HG02588 (cell line): ENCODE measurements around the gene SNX25.
"Not testable (repeated sequence)": the region's sequence is repeated elsewhere in the genome, so short reads cannot be mapped to it uniquely, and the experiment has no call there.

Source experiments
- ATAC-seq: cut with Tn5 transposase; IDR thresholded peaks from one replicate; pipeline ENCODE4 v1.9.1; 2021; ENCODE audit warnings: mild to moderate bottlenecking, moderate library complexity; ENCODE audit not compliant: unreplicated experiment

SNX25 gene

DNA sequence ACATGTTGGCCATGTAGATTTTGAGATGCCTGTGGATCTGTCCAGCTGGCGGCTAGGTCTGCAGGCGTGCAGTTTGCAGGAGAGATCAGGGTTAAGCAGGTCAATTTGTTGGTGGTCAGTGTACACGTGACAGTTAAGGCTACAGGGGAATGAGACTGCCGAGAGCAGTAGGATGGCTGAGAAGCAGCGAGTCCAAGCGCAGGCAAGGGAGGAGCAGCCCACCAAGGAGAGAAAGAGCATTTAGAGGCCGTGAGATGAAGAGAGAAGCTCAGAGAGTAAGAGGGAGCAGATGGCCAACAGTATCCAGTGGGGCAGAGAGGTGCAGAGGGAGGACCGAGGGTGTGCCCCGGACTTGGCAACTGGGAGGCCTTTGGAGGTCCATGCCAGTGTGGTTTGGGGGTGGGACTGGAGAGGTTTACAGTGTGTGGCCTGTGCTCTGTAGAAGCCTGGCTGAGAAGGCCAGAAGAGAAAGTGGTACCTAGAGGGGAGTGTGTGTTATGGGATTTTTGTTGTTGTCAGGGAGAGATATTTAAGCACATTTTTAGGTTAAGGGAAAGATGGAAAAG, 18.4 kb downstream of the SNX25 start:
- ATAC-seq = no peak

DNA sequence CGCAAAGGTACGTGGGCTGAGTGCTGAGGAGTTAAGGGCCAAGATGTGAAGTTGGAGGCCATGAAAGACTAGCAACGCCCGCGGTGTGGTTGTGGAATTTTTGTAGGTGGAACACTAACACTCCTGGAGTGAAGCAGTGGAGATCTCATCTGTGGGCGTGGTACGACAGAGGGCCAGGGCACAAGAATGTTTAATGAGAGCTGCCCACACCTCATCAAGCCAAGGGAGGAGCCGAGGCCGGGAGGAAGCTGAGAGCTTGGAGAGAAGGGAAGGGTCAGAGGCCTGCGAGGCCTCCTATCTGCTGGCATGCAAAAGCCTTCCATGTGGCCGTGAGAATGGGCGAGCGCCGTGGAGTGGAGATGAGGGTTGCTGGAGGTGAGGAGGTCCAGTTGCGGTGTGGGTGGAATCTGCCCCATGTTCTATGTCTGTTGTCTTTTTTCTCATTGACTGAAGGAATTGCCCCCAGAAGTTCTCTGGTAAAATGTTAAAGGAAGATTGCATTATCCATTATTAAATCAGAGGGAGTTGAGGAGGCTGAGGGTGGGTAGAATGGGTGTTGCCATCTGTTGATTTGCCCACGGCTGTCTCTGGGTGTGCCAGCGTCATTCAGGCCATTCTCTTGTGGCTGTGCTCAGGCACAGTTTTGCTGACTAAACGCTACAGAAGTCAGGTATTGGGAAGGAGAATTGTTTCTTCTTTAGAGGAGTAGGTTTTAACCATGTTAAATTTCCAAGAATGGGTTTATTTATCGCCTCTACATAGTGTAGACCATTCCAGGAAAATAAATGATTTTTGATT, 19.8 kb downstream of the SNX25 start:
- no peak for ATAC-seq

DNA sequence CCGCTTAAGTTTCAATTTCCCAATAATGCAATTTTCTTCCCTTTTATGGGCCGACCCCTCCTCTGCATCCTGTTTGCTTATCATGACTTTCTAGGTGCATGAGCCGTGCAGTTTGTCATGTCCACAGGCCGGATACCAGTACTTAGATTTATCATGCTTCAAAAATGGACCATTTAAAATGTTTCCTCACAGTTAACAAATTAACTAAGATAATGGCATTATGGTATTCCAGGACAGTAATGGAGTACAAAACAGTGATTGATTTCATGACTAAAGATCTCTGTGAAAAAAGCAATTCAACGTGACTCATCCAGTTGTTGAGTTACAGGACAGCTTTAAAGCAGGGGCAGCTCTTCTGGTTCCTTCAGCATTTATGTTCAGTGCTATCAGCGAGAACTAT, 23.0 kb downstream of the SNX25 start:
- no peak for ATAC-seq

DNA sequence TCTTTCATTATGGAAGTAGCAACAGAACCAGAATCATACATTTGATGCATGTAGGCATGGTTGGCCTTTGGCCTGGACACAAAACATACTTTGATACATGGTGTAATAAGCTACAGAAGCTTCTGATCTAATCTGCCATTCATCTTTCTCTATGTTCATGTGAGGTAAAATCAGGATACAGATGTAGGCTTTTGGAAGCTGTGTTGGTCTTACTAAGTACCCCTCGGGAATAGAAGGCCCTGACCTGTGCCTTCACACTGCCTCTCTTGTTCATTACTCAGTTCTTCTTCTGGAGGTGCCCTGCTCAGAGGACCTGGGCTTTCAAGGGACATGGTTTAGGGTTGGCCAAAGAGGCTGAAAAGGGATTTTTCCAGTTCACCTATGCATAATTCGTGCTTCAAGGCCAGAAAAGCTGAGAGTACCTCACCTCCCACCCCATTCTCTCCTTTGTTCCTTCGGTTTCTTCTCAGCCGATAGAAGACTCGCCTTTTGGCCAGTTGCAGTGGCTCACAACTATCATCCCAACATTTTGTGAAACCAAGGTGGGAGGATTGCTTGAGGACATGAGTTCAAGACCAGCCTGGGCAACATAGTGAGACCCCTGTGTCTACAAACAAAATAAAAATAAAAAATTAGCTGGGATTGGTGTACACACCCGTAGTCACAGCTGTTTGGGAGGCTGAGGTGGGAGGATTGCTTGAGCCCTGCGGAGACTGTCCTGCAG, 25.9 kb downstream of the SNX25 start:
- no peak for ATAC-seq

DNA sequence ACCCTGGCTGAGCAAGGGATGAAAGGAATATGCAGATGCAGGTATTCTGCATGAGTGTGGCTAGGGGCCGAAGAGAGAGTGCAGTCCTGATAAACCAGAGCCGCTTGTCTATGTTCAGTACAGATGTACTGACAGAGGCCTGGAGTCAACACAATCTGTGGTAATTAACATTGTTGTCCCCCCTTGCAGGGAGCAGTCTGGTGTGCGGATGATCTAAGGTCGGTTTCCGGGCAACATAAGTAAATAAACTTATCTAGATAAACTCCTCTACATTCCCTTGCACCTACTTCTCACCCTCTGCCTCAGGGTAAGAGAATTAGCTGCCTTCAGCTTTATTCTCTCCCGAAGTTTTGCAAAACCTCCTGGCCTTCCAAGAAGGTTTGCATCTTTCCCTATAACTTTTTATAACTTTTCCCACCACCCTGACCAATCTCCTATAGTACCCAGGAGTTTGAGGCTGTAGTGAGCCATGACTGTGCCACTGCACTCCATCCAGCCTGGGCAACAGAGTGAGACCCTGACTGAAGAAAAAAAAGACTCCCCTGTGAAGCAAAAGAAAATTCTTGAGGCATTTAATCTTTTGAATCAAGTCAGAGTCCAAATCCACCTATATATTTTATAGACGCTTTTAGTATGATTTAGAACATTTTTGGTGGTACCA, 26.6 kb downstream of the SNX25 start:
- no peak for ATAC-seq

DNA sequence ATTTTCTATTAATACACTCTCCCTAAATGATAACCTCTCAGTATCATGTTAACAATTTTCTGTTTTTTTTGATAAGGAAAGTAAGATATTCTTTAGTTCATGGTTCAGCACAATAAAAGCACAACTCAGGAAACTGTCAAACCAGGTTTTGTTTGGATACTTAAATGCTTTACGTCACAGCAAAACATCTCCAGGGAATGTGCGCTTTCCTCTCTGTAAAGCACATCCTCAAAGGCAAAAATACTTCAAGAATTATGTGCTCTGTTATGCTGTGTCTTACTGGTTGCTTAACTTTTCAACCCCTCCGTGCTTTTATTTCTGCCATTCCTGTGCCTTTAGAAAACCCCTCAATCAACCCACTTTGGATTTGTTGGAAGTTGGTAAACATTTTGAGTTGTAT, 27.8 kb downstream of the SNX25 start:
- no peak for ATAC-seq

DNA sequence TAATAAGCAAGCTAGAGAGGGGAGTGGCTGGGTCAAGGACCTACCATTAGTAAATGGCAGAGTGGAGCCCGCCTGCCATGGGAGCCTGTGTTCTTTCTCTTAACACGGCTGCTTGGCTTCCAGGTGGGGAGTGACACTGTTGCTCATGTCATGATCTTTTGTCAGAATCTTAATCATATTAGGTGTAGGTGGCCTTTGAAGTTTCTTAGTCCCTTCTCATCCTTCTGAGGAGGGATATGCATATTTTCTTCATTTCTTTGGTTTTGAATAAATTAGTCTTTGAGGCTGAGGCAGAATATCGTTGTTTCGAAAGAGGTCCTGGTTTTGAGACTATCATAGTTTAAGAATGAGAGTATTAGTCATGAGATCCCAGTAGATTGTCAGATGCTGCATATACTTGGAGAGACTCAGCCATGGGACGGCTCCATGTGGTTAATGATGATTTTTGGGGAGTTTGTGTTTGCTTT, 28.9 kb downstream of the SNX25 start:
- ATAC-seq = no peak

DNA sequence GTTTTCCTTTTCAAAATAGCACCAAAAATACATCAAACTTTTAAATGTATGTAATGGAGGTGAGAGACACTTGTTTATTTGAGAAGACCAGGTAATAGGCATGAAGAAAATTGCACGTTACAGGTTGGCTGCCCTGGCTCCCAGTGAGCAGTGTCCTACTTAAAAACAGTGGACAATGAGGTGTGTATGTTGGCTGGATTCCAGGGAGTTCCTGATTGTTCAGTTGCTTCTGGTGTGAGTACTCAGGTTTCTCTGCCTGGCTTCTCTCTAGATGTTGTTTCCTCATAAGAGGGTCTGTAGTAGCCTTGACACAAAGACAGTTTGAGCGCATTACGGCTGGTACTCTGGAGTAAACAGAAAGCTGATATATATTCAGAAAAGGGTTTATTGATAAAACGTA, 29.4 kb downstream of the SNX25 start:
- no peak for ATAC-seq

DNA sequence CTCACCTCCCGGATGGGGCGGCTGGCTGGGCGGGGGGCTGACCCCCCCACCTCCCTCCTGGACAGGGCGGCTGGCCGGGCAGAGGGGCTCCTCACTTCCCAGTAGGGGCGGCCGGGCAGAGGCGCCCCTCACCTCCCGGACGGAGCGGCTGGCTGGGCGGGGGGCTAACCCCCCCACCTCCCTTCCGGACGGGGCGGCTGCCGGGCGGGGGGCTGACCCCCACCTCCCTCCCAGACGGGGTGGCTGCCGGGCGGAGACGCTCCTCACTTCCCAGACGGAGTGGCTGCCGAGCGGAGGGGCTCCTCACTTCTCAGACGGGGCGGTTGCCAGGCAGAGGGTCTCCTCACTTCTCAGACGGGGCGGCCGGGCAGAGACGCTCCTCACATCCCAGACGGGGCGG, 31.1 kb downstream of the SNX25 start:
- not testable (repeated sequence) for ATAC-seq

DNA sequence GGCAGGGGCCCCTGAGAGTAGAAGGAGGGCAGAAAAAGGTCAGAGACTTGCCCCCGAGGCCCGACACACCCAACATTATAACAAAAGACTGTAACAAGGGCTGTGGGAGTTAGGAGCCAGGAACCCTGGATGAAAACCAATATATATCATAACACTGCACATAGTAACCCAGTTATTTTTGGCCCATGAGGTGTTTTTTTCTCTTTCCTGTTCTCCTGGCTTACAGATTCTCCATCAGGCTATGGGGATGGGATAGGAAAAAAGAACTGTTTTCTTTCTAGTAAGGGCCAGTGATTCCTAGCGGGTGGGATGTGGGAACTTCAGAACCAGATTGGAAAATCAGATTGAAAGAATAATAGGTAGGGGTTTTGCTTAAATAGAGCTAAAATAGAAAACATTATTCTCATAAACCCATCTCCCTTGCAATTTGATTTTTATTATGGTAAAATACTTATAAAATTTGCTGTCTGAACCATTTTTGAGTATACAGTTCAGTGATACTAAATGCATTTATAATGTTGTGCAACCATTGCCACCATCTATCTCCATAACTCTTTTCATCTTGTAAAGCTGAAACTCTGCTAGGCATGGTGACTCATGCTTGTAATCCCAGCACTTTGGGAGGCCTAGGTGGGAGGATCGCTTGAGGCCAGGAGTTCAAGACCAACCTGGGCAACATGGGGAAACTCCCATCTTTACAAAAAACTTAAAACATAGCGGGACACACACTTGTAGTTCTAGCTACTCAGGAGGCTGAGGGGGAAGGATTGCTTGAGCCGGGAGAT, 33.5 kb downstream of the SNX25 start:
- no peak for ATAC-seq

DNA sequence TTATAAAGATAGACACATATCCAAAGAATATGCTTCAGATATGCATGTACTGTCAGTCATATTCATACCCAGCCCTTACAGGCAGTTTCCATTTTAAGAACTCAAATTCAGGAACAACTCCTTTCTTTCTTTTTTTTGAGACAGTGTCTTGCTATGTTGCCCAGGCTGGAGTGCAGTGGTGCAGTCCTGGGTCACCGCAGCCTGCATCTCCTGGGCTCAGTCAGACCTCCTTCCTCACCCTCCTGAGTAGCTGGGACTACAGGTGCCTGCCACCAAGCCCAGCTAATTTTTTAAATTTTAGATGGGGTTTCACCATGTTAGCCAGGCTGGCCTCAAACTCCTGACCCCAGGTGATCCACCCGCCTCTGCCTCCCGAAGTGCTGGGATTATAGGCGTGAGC, 34.5 kb downstream of the SNX25 start:
- no peak for ATAC-seq

DNA sequence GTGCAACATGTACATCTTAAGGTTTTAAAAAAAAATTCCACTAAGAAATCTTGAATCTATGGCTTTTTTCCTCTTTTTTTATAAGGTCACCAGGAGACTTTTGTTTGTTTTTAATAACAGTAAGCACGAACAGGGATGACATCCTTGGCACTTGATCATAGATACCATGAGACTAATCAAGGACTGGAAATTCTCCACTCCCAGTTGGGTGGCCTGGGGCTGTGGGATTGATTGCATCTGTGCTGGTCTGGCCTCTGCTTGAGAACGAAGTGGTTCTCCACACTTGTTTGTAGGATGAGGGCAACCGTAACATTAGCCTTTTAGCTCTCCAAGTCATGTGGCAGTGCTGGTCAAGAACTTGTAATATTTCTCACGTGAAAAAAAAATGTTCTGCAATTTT, 35.4 kb downstream of the SNX25 start:
- no peak for ATAC-seq

DNA sequence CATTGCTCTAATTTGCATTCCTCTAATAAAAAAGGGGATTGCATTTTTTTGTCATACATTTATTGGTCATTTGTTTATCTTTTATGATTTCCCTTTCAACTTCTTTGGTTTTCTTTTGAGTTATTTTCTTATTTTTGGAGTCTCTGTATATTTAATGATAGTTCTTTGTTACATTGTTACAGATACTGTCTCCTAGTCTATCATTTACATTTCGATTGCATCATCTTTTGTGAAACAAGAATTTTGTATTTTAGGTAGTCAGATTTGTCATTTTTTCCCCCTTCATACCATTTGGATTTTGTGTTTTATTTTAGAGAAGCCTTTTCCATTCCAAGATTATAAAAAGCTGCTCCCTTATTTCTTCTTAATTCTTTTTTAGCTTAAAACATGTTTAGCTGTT, 37.1 kb downstream of the SNX25 start:
- ATAC-seq = no peak

DNA sequence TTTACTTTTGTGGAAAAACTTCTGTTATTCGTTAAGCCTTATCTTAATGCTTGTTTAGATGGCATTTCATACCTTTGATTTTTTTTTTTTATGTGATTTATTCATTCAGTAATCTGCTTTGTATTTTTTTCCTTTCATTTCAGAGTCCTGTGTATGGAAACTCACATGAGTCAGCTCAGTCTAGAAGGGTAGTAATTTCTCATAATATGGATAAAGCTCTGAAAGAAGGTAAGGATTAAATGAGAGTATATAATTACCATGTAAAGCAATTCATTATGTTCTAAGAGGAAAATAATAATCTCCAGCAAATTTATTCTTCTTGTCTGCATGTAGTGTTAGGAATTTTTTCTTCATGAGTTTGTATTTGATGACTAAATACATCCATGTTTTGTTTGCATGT, 37.8 kb downstream of the SNX25 start:
- ATAC-seq = no peak

DNA sequence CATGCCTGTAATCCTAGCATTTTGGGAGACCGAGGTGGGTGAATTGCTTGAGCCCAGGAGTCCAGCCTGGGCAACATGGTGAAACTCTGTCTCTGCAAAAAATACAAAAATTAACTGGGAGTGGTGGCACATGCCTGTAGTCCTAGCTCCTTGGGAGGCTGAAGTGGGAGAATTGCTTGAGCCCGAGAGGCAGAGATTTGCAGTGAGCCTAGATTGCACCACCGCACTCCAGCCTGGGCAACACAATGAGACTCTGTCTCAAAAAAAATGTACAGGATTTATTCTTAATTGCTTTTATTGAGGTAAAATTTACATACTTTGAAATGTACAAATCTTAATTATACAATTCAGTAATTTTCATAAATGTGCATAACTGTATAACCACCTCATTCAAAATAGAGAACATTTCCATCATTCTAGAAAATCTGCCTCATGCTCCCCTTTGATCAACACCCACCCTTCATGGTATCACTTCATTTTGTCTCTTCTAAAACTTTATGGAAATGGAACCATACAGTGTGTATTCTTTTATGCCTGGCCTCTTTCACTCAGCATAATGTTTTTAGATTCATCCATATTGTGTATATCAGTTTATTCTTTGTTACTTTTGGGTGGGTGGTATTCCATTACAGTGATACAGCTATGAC, 39.1 kb downstream of the SNX25 start:
- no peak for ATAC-seq

DNA sequence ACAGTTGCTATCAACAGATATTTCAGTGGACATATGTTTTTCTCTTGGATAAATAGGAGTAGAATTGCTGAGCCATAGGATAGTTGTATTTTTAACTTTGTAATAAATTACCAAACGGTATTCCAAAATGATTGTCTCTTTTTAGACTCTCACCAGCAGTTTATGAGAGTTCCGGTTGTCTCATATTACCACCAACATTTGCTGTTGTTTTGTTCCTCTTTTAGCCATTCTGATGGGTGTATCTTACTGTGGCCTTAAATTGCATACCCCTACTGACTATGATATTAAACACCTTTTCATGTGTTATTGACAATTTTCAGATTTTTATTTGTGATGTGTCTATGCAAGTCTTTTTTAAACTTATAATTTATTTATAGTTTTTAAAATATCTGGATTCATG, 39.7 kb downstream of the SNX25 start:
- ATAC-seq = no peak

DNA sequence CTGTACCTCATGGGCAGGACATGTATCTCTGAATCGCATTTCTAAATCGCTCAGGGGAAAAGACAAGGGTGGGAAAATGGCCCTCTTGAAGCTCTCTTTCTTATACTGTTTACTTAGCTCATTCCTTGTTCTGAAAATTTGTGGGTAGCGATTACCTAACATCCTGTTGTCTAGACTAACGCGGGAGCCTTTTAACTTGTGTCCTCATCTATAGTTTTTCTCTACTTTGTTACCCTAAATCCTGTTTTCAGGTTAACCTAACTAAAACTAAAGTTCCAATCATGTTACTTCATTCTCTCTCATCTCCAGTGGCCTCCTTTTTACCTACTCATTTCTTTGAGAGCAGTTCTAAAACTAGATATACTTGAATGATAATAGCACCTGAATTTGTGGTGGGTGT, 45.0 kb downstream of the SNX25 start:
- no peak for ATAC-seq

DNA sequence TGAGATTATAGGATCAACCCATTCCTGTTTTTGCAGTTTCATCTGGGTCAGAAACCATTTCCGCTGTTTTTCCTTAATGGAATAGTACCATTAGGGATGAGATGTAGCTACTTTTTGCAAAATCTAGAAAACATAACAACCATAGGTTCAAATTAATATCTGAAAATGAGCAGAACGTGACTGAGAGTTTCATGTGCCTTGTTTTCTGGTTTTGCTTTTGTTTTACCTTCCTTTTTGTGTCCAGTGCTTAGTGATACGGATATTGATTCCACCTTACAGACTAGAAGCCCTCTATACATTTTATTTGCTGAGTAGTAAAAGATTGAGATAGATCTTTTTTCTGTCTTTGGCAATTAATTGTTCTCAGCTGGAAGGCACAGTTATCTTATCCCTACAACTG, 46.5 kb downstream of the SNX25 start:
- ATAC-seq = no peak

DNA sequence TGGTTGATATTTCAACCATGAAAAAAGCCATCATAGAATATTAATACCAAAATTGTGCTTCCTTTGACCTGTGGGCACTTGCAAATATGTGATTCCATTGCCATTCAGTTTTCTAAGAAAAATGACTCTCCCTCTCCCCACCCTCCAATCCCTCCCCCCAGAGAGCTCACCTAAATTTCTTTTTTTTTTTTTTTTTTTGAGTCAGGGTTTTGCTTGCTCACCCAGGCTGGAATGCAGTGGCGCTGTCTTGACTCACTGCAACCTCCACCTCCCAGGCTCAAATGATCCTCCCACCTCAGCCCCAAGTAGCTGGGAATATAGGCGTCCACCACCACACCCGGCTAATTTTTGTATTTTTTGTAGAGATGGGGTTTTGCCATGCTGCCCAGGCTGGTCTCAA, 47.0 kb downstream of the SNX25 start:
- no peak for ATAC-seq

DNA sequence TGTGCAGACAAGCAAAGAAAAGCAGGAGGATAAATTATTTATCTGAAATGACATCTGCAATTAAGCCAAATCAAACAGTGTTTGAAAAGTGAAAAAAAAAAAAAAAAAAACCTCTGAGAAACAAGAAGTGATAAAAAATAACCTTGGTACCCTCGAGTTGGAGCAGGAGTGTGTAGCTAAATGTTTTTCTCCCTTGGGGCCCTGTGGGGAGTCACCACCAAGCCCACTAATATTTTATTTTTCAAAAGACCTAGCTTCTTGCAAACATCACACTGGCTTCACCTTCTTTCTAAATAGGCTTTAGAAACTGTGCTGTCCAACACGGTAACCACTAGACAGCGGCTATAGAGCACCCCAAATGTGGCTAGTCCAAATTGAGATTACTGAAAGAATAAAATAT, 47.7 kb downstream of the SNX25 start:
- ATAC-seq = no peak
